Cardiac fibroblast (primary cell): ENCODE data around the gene CCDC88A.

ENCODE experiments used
- DNase-seq, 2 donors: peaks; one replicate each; pipeline versions ENCODE4 v3.0.0 to v3.0.0-alpha.2; 2010; ENCODE audit warnings: low read depth in 2 of 2
- H3K4me3 ChIP-seq, 2 donors: replicated peaks in 1 of 2; 1 replicate in 1 of 2; 2 replicates in 1 of 2; pipeline ENCODE4 v1.5.1; 2011; ENCODE audit warnings: low read depth in 2 of 2, low read length in 2 of 2, mild to moderate bottlenecking in 2 of 2, moderate library complexity in 1 of 2
- CTCF ChIP-seq: IDR thresholded peaks from one replicate; pipeline ENCODE4 v1.5.1; 2011; ENCODE audit warnings: low read depth, mild to moderate bottlenecking, low read length, inconsistent platforms

CCDC88A gene

DNA sequence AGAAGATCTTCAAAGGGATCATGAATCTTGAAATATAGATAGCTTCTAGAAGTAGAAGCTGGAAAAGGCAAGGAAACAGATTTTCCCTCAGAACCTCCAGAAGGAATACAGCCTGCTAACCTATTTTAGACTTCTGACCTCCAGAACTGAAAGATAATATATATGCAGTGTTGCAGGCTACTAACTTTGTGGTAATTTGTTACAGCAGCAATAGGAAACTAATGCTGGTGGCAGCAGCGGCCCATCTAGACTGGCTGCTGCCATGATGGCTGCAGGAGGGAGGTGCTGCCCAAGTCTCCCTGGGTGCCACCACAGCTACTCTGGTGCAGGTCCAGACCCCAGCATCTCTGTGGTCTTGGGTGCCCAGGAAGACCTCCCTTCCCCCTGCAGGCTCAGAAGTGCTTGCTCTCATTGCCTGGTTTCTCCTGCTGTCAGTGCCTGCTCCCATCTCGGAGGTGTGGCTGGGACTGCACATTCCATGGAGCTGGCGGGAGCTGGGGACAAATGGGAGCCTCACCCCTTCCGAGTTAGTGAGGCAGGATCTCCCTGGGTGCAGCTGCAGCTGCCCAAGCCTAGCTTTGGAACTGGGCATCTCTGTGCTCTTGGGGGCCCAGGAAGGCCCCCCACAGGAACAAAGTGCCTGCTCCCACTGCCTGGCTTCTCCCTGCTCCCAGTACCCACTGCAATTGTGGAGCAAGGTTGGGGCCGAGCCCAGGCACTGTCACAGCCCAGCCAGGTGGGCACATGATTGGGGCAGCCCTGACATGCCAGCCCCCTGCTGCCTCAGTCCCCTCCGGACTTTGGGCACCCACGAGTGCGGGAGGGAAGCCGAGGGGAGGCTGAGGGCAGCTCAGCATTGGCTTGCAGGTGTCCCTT lies 18.1 kb upstream of the CCDC88A start:
- DNase-seq: no peak
- H3K4me3 ChIP-seq: no peak overlapping the region
- no peak for TF ChIP-seq CTCF

- TF ChIP-seq CTCF: peak; percentile 56
- DNase-seq: peak; percentile 67 to 71
These were observed 12.4 kb upstream of the CCDC88A start for GRCh38 chr2:55431982-55432627.

DNA sequence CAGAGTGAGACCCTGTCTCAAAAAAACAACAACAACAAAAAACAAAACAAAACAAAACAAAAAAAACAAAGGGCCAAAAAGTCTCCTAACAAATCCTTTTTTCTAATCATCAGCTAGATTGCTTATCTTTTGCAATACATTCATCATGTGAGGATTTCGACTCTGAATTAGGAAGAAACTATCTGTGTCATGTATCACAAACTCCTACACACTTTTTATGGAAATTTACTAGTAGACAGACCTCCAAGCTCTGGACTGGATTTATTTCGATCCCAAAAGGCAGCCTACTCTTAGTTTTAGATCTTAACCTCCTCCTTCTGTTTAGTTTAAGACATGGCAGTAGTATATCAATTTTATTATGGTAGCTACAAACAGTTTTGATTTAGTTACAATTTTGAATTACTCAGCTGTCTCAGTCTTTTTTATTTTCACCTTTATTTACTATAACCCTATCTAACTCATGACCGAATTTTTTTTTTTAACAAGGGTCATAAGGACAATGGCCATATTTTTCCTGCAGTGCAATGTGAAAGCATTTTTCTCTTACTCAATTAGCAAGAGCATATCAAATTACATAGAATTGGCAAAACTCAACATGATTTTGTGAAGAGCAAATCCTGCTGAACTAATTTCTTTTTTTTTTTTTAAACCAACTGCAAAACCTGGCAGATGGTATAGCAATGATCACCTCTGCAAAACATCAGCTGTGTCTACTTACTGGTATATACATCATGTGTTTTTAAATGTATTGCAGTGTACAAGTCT lies 10.7 kb upstream of the CCDC88A start:
- peak in 1 of 2 donors; percentile 43 for DNase-seq
- no peak overlapping the region for H3K4me3 ChIP-seq
- TF ChIP-seq CTCF: no peak

More at GRCh38 chr2:55431982-55432627, 12.4 kb upstream of the CCDC88A start:
- H3K4me3 ChIP-seq: no peak overlapping the region

DNA sequence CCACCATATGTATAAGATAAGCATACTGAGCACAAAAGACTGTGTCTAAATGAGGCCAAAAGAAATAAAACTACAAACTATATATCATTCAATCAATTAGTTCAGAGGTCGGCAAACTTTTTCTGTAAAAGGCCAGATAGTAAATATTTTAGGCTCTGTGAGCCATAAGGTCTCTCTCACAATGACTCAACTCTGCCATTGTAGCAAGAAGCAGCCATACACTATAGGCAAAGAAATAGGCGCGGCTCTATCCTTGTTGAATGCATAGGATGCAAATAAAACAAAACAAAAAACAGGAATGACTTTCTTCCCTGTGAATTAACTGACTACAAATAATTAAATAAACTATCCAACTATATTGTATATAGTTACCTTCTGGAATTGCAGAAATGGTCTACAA lies 8.6 kb upstream of the CCDC88A start:
- H3K4me3 ChIP-seq: no peak overlapping the region
- no peak for DNase-seq

GRCh38 chr2:55425431-55425831 lies 5.8 kb upstream of the CCDC88A start:
- peak; percentile 91 to 92 for DNase-seq
- no peak overlapping the region for H3K4me3 ChIP-seq
- no peak for TF ChIP-seq CTCF

More for the DNA sequence above, 8.6 kb upstream of the CCDC88A start:
- no peak for TF ChIP-seq CTCF

- H3K4me3 ChIP-seq: no peak overlapping the region
- DNase-seq: peak in 1 of 2 donors; percentile 28
- no peak for TF ChIP-seq CTCF
These were observed 3.4 kb upstream of the CCDC88A start for GRCh38 chr2:55422876-55423665.
